Limb (tissue), 2 donors: ENCODE data around the gene MKS1.

ENCODE experiments used
- DNase-seq, 2 donors: peaks; one replicate each; pipeline ENCODE4 v3.0.0-alpha.2; 2016; ENCODE audit errors: extremely low spot score in 2 of 2

MKS1 gene

DNA sequence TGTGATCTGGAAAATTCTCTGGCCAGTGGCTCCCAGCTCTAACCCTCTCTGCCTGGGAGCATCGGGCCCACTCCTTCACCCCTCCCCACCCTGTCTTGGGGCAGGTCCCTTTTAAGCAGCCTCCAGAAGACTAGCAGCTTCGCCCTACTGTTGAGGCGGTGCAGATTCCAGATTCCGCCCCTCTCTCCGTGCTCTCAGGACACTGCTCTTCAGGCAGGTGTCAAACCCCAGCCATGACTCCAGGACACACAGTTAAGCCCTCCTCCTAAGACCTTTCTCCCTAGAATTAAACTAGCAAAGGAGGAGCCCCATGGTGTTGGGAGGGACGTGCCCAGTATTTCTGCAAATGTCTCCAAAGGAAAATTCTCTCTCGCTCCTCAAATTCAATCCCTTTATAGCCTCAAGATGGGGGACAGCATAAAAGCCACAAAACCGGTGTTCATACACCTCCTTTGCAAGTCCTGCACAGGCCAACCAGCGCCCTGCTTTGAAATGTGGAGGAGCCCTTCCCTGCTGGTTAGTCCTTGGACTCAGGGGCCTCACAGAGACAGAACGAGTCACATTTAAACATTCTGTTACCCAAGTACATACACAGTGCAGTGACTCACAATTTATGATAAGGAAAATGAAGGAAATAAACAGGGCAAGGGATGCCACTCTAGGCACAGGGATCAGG, 26.5 kb upstream of the MKS1 start:
- no peak for DNase-seq

GRCh38 chr17:58244963-58245362, 25.9 kb upstream of the MKS1 start:
- DNase-seq, result no peak

GRCh38 chr17:58242171-58242784, 23.2 kb upstream of the MKS1 start:
- DNase-seq, result no peak

DNA sequence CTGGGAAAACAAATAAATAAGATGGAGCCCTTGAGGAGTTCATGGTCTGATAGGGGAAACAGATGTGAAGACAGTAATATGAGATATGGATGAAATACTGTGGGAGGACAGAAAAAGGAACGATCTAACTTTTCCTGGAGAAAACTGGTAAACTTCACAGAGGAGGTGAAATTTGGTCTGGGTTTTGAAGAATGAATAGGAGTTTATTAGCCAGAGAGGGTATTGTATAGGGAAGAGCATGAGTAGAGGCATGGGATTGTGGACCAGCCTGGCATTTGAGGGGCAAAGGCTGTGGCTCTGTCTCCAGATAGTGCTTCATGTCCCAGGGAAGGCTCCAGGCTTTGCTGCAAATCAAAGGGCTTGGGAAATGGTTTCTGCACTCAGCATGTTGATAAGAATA, 20.9 kb upstream of the MKS1 start:
- DNase-seq, result no peak

- no peak for DNase-seq
These were observed 19.1 kb upstream of the MKS1 start, which contains the start of gene LPO for GRCh38 chr17:58238147-58238634. TSS of gene LPO (plus strand) at chr17:58238584. CDS start at chr17:58242980, 4,396 bp downstream.

DNA sequence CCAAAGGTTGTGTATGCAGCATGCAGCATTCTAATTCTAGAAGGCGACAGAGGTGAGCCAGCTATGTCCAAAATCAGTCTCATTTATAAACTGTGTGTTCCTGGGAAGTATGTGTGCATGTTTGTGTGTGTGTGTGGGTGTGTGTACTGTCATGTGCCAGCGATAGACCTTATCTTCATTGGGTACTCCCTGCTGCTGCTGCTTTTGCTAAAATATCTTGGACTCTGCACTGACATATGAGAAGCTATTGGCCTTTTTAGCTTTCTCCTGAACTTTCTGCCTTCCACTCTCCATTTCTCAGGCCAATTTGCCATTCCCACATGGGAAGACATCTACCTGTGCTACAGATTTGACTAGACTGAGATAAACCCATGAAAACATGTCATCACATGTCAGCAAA, 17.3 kb upstream of the MKS1 start:
- DNase-seq, result no peak

DNA sequence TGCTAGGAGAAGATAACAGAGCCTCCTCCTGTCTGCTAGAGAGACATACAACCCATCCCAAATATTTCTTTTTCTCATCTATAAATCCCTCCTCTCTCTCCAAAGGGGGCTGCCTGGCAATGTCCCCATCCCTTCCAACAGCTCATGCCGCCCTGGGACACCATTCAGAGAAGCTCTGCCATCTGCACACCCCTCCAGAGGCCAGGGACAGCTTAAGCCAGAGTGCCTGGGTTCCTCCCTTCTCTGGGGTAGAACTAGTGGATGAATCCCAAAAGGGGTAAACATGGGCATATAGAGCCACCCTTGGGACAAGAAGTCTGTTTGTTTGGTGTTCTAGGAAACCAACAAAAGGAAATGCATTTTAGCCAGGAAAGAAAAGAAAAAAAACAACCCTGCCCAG, 16.8 kb upstream of the MKS1 start:
- DNase-seq, result no peak

- DNase-seq, result no peak
These were observed 15.5 kb upstream of the MKS1 start for GRCh38 chr17:58234512-58234911.

- no peak for DNase-seq
These were observed 14.5 kb upstream of the MKS1 start for GRCh38 chr17:58233543-58233942.

DNA sequence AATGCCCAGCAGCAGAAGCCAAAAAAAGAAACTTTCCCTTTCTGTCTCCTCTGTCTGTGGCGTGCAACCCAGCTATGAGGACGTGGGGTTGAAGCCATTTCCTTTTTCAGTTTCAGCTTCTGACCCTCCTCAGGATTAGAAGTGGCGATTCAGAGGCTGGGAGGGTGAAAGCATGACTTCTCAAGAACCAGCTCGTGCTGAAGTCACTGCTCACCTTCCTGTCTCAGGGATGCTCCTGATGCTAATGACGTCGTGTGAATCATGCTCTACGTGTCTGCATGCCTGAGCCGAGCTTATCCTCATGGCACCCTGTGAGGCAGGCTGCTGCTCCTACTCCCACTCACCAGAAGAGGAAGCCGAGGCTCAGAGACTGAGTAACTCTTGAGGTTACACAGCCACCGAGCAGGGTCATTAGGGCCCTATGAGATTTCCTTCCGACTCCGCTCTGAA, 13.7 kb upstream of the MKS1 start:
- no peak for DNase-seq

DNA sequence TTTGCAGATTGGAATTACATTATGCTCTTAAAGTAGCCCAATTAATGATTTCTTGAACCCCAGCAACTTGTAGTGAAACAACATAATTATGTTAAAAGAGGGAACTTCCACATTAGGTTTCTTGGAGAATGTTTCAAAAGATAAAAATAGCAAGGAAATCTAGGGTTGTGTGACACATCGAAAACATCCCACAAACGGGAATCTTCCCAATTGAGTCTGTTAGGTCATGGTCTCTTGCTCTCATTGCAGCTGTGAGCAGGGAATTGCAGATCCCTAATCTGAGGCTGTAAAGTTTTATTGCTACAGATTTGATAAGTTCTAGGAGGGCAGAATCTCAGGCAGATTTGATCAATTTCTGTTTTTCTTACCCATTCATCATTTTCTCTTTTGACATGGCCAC, 12.6 kb upstream of the MKS1 start:
- no peak for DNase-seq

DNA sequence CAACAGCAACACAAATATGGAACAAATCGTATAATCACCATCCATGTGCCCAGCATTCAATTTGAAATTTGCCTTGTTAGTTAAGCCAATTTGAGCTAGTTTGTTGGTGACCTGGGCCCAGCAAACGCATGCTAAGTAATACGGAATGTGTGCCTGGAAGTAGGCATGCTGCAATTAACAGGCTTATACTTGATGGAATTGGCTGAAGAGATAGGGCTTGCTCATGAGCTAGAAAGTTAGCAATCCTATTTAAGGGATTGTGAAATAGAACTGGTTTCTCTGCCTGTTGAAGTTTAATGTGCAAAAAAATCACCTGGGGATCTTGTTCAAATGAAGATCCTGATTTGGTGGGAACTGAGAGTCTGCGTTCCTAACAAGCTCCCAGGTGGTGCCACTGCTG, 10.8 kb upstream of the MKS1 start:
- no peak for DNase-seq

- DNase-seq, result no peak
These were observed 10.3 kb upstream of the MKS1 start for GRCh38 chr17:58229384-58229783.

GRCh38 chr17:58228679-58229078, 9.6 kb upstream of the MKS1 start:
- DNase-seq, result no peak

- no peak for DNase-seq
These were observed 8.7 kb upstream of the MKS1 start for GRCh38 chr17:58227733-58228132.

- DNase-seq, result no peak
These were observed 5.3 kb upstream of the MKS1 start for GRCh38 chr17:58224315-58224714.

DNA sequence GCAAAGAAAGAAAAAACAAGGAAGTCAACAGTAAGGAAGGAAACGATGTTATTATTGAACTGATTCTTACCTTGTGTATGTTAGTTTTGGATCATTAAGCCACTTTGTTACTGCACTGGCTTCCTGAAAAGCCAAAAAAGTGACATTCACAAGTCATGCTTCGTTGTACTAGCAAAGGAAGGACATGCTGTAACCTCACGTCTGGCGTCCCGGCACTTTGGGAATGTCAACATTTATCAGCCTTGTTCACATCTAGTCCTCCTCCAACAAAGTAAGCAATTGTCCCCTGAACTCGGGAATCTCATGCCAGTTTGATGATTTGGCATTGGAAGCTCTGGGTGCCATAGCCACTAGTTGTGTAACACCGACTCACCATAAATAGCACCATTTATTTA, 731 bp upstream of the MKS1 start:
- no peak for DNase-seq

- DNase-seq, result no peak
These were observed 1.3 kb downstream of the MKS1 start for GRCh38 chr17:58217766-58218165.

GRCh38 chr17:58215685-58216084, 3.4 kb downstream of the MKS1 start:
- DNase-seq, result no peak

DNA sequence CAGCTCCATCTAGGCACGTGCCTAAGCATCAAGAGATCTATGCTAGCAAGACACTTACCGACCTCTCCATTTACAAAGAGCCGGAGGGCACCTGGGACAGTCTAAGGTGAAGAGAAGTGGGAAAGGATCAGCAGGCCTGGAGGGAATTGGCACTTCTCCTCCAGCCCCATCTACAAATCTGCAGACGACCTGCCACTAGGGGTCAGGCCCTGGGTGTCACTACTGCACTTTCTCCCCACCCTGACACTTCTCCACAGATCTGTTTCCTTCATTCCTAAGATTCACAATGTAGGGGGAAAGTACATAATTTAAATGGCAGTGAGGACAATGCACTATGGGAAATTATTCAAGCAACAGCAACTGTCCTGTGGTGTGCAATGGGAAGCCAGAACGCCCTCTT, 8.1 kb downstream of the MKS1 start:
- no peak for DNase-seq

DNA sequence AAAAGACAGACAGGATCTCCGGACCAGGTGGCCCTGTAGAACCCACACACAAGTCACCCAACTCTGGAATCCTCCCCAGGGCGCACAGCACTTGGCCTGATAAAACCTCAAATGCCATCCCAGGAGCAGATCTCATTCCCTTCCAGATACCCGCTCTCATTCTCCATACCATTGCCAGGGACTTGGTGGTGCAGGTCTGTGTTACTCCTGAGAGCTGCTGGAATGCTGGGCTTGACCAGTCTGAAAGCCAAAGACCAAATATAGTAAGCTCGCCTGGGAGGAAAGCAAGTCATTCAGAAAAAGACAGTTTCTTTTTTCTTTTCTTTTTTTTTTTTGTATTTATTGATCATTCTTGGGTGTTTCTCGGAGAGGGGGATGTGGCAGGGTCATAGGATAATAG, 10.7 kb downstream of the MKS1 start:
- no peak for DNase-seq

DNA sequence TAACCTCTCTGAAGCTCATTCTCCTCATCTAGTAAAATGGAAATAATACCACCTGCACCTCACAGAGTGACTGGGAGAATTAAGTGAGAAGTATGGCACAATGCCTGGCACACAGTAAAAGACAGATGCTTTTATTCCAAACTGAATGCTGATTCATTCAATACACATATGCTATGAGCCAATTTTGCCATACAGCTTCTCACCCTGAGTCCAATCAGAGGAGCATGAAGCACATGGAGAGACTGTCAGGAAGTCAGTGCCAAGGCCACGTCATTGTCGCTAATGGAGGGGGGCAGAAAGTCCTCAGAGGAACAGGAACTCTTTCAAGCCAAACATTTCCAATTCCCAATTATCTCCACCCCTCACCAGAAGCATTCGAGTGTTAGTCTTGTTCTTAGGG, 11.6 kb downstream of the MKS1 start:
- no peak for DNase-seq

DNA sequence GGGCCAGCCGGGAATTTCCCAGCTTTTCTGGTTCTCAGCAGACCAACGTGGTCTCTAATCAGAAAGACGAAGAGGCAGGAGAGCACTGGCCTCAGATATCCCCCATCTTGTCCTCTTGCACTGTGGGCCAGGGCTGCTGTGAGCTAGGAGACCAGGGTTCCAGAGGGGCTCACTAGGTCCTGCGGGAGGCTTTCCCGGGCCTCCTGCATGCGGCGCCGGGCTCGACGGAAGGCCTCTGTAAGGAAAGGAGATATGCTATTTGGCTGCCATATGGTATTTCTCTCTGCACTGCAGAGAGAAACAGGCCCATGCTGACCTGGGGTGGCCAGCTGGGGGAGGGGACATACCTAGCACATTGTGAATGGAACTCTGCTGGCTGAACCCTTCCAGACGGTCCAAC, 13.1 kb downstream of the MKS1 start:
- no peak for DNase-seq
